PFSK-1 (cell line): Measurements from ENCODE around the gene DLGAP5.

Experiments used
- FOXP2 ChIP-seq: optimal IDR thresholded peaks from 2 replicates; pipeline ENCODE3; 2011; ENCODE audit warnings: borderline replicate concordance, control low read depth, inconsistent platforms; ENCODE audit not compliant: insufficient read depth; ENCODE audit errors: extremely low read length, extremely low read depth
- POLR2AphosphoS5 ChIP-seq: IDR thresholded peaks from 2 replicates; pipeline ENCODE4 v1.6.1; 2012; ENCODE audit warnings: low read depth, mild to moderate bottlenecking, control low read depth, low read length, moderate library complexity
- SIN3A ChIP-seq: IDR thresholded peaks from 2 replicates; pipeline ENCODE4 v1.6.1; 2012; ENCODE audit warnings: mild to moderate bottlenecking, low read length, moderate library complexity, borderline replicate concordance; ENCODE audit not compliant: insufficient read depth
- TAF1 ChIP-seq: IDR thresholded peaks from 2 replicates; pipeline ENCODE4 v1.6.1; 2012; ENCODE audit warnings: low read length, control low read depth, borderline replicate concordance; ENCODE audit not compliant: insufficient read depth
- TF ChIP-seq, protein P1 (sequence below), 2 experiments: IDR thresholded peaks; 2 replicates each; pipeline versions ENCODE4 v1.6.1 to v1.8.0; 2011 to 2012; ENCODE audit warnings: low read depth in 2 of 2, low read length in 2 of 2, control low read depth in 1 of 2, inconsistent platforms in 1 of 2, mild to moderate bottlenecking in 1 of 2, moderate library complexity in 1 of 2; ENCODE audit not compliant: insufficient read depth in 1 of 2

DNA sequence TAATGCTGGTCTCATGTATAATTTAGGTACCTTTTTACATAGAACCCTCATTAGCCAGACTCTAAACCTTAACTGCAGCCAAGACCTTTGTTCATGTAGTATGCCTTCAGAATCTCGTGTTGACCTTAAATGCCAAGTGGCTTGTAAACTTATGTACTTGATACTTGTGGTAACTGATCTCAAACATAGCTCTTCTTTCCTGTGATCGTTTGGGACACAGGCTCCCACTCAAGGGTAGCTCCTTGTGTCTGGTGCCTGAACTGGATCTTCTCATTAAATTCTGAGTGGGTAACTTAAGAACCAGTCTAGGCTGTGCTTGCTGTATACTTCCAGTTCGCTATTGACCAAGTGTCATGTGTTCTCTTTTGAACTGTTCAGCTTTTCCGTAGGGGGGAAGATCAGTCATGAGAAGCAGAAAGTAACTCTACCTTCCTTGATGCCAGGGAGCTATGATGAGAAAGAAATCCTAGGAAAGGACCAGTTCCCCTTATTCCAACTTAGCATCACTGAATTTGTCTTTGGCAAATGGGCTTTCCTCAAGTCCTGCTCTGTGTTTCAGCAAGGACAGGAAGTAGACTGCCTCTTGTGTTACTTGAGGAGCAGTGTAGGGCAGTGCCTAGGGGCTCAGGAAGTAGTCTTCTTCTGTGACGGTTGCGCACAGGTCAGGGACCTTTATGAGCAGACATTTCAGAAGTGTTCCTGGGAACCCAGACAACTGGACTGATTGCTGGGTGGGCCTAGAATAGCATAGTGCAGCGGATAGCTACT, 59.8 kb downstream of the DLGAP5 start:
- TF ChIP-seq TAF1 (no peak), POLR2AphosphoS5 (no peak), SIN3A (no peak), FOXP2 (no peak)
- TF ChIP-seq, protein P1, sequence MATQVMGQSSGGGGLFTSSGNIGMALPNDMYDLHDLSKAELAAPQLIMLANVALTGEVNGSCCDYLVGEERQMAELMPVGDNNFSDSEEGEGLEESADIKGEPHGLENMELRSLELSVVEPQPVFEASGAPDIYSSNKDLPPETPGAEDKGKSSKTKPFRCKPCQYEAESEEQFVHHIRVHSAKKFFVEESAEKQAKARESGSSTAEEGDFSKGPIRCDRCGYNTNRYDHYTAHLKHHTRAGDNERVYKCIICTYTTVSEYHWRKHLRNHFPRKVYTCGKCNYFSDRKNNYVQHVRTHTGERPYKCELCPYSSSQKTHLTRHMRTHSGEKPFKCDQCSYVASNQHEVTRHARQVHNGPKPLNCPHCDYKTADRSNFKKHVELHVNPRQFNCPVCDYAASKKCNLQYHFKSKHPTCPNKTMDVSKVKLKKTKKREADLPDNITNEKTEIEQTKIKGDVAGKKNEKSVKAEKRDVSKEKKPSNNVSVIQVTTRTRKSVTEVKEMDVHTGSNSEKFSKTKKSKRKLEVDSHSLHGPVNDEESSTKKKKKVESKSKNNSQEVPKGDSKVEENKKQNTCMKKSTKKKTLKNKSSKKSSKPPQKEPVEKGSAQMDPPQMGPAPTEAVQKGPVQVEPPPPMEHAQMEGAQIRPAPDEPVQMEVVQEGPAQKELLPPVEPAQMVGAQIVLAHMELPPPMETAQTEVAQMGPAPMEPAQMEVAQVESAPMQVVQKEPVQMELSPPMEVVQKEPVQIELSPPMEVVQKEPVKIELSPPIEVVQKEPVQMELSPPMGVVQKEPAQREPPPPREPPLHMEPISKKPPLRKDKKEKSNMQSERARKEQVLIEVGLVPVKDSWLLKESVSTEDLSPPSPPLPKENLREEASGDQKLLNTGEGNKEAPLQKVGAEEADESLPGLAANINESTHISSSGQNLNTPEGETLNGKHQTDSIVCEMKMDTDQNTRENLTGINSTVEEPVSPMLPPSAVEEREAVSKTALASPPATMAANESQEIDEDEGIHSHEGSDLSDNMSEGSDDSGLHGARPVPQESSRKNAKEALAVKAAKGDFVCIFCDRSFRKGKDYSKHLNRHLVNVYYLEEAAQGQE (IDR thresholded peaks at IDR 0.05; ENCODE audit: insufficient read depth in 1 of 2, low read depth in 2 of 2, low read length in 2 of 2), result no peak
